ENCODE measurements around the gene PIK3R4. TPM values are rescaled to one million over a fixed set of nuclear protein-coding genes. Genes with fewer than 3 reads are reported as not detected.

The PIK3R4 gene
- total RNA-seq, 1 donor = 35.5 TPM

DNA sequence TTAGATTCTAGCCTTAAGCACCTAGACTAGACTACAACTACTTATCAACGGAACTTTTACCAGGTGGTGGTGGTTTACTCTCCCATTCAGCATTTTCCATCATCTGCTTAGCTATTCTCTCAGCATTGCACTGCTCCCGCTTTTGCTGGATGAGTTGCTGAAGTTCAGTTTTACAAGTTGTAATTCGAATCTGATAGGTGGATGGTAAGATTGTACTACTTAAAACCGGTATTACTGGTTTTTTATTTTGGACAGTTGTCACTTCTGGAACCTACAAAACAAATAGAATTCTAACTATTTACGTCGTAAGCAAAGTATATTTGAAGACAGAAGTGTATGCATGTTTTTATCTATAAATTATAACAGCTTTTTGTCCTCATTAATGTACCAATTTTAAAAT is 41.1 kb downstream of the PIK3R4 start:
- TF ChIP-seq, protein P1, sequence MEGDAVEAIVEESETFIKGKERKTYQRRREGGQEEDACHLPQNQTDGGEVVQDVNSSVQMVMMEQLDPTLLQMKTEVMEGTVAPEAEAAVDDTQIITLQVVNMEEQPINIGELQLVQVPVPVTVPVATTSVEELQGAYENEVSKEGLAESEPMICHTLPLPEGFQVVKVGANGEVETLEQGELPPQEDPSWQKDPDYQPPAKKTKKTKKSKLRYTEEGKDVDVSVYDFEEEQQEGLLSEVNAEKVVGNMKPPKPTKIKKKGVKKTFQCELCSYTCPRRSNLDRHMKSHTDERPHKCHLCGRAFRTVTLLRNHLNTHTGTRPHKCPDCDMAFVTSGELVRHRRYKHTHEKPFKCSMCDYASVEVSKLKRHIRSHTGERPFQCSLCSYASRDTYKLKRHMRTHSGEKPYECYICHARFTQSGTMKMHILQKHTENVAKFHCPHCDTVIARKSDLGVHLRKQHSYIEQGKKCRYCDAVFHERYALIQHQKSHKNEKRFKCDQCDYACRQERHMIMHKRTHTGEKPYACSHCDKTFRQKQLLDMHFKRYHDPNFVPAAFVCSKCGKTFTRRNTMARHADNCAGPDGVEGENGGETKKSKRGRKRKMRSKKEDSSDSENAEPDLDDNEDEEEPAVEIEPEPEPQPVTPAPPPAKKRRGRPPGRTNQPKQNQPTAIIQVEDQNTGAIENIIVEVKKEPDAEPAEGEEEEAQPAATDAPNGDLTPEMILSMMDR (IDR thresholded peaks at IDR 0.05; ENCODE audit: extremely low read depth, low read depth, low read length) = no peak
- Histone ChIP-seq H3K36me3 (ENCODE audit: insufficient read depth, low read length) (peaks cover 10% of the 10 kb centered on the region), H4K20me1 (ENCODE audit: insufficient read depth, low read length) (no peaks in the 10 kb centered on the region), H3K27ac (ENCODE audit: low read depth, low read length) (no peak overlapping the region), H2AFZ (ENCODE audit: low read length) (no peak overlapping the region), H3K9me3 (ENCODE audit: low read depth, low read length) (no peaks in the 10 kb centered on the region), H3K27me3 (ENCODE audit: insufficient read depth, low read length) (no peaks in the 10 kb centered on the region), H3K79me2 (ENCODE audit: insufficient read depth, low read length) (no peaks in the 10 kb centered on the region), H3K4me3 (ENCODE audit: insufficient read depth, low read length) (no peak overlapping the region), H3K4me1 (ENCODE audit: insufficient read depth, low read length) (no peaks in the 10 kb centered on the region), H3K4me2 (ENCODE audit: insufficient read depth, low read length) (no peak overlapping the region)
- no peak for DNase-seq (ENCODE audit: insufficient read length, low spot score, missing footprints)

DNA sequence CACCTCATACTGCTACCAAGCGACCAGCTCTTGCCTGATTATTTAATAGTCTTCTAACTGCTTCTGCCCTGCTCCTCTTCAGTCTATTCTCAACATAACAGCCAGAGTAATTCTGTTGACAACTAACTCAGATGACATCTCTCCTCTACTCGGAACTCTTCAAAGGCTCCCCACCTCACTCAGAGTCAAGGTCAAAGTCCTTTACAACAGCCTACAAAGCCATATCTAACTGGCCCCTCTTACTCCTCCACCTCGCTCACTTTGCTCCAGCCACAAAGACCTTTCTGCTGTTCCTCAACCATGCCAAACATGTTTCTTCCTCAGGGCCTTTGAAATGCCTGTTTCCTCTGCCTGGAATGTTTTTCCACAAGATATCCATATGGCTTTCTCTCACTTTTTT is 43.6 kb downstream of the PIK3R4 start:
- Histone ChIP-seq H3K4me2 (ENCODE audit: insufficient read depth, low read length) (no peak overlapping the region), H3K4me1 (ENCODE audit: insufficient read depth, low read length) (peaks cover 3% of the 10 kb centered on the region), H3K79me2 (ENCODE audit: insufficient read depth, low read length) (no peaks in the 10 kb centered on the region), H3K27me3 (ENCODE audit: insufficient read depth, low read length) (no peaks in the 10 kb centered on the region), H3K4me3 (ENCODE audit: insufficient read depth, low read length) (no peak overlapping the region), H3K9me3 (ENCODE audit: low read depth, low read length) (no peaks in the 10 kb centered on the region), H3K36me3 (ENCODE audit: insufficient read depth, low read length) (peaks cover 10% of the 10 kb centered on the region), H4K20me1 (ENCODE audit: insufficient read depth, low read length) (no peaks in the 10 kb centered on the region), H3K27ac (ENCODE audit: low read depth, low read length) (no peak overlapping the region), H2AFZ (ENCODE audit: low read length) (no peak overlapping the region)
- TF ChIP-seq, protein P1 (IDR thresholded peaks at IDR 0.05; ENCODE audit: extremely low read depth, low read depth, low read length) = no peak
- no peak for DNase-seq (ENCODE audit: insufficient read length, low spot score, missing footprints)

DNA sequence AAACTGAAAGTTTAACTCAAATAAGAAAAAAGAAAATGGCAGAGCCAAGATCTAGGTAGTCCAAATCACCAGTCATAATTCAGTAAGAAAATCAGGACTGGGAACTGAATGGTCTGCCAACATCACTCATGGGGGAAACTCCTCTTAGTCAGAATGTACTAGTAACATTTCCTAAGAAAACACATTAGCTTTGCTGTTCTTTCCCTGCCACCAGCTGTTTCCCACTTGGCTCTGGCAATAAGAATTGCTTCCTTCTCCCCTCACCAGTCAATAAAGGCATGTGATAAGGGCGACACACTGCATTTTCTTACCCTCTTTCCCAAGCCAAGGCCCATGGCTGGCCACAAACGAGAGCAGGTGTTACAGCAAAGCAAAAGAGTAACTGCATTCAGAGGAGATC is 46.1 kb downstream of the PIK3R4 start:
- no peaks in the 10 kb centered on the region for H3K9me3 ChIP-seq (ENCODE audit: low read depth, low read length)
- no peaks in the 10 kb centered on the region for H4K20me1 ChIP-seq (ENCODE audit: insufficient read depth, low read length)
- no peaks in the 10 kb centered on the region for H3K27me3 ChIP-seq (ENCODE audit: insufficient read depth, low read length)
- TF ChIP-seq, protein P1 (IDR thresholded peaks at IDR 0.05; ENCODE audit: extremely low read depth, low read depth, low read length) = no peak
- peak; percentile 69 for DNase-seq (ENCODE audit: insufficient read length, low spot score, missing footprints)
- no peak overlapping the region for H3K27ac ChIP-seq (ENCODE audit: low read depth, low read length)
- no peak overlapping the region for H2AFZ ChIP-seq (ENCODE audit: low read length)
- peaks cover 8% of the 10 kb centered on the region for H3K36me3 ChIP-seq (ENCODE audit: insufficient read depth, low read length)
- peaks cover 3% of the 10 kb centered on the region for H3K4me1 ChIP-seq (ENCODE audit: insufficient read depth, low read length)
- no peaks in the 10 kb centered on the region for H3K79me2 ChIP-seq (ENCODE audit: insufficient read depth, low read length)
- H3K4me2 ChIP-seq (ENCODE audit: insufficient read depth, low read length) = no peak overlapping the region
- H3K4me3 ChIP-seq (ENCODE audit: insufficient read depth, low read length) = no peak overlapping the region

DNA sequence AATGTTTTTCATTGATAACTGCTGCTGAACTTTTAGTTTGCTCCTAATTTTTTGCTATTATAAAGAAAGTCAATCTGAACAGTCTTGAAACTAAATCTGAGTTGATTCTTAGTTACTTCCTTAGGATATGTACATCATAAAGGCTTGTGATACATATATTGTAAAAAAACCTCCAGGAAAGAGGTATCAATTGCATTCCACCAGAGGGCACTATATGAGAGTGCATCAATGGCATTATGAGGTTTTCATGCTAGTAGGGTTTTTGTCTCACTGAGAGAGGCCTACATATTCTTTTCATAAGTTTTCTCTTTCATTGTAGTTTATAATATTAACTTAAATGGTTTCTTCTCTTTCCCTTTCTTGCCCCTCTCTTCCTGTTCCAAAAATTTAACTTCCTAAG is 46.9 kb downstream of the PIK3R4 start:
- Histone ChIP-seq H3K4me3 (ENCODE audit: insufficient read depth, low read length) (no peak overlapping the region), H3K4me2 (ENCODE audit: insufficient read depth, low read length) (no peak overlapping the region), H3K79me2 (ENCODE audit: insufficient read depth, low read length) (no peaks in the 10 kb centered on the region), H2AFZ (ENCODE audit: low read length) (no peak overlapping the region), H4K20me1 (ENCODE audit: insufficient read depth, low read length) (no peaks in the 10 kb centered on the region), H3K36me3 (ENCODE audit: insufficient read depth, low read length) (peaks cover 8% of the 10 kb centered on the region), H3K27ac (ENCODE audit: low read depth, low read length) (no peak overlapping the region), H3K4me1 (ENCODE audit: insufficient read depth, low read length) (peaks cover 3% of the 10 kb centered on the region), H3K9me3 (ENCODE audit: low read depth, low read length) (no peaks in the 10 kb centered on the region), H3K27me3 (ENCODE audit: insufficient read depth, low read length) (no peaks in the 10 kb centered on the region)
- peak; percentile 89 for DNase-seq (ENCODE audit: insufficient read length, low spot score, missing footprints)
- TF ChIP-seq, protein P1 (IDR thresholded peaks at IDR 0.05; ENCODE audit: extremely low read depth, low read depth, low read length) = peak; percentile 53
